Ishikawa (cell line): ENCODE results near the gene SDE2.

Experiments used
- CEBPB ChIP-seq: IDR thresholded peaks from 2 replicates; pipeline ENCODE4 v1.6.1; 2012
- CREB1 ChIP-seq: IDR thresholded peaks from 2 replicates; pipeline ENCODE4 v1.6.1; 2012; ENCODE audit warnings: low read depth
- EGR1 ChIP-seq: IDR thresholded peaks from 2 replicates; pipeline ENCODE4 v1.6.1; 2012
- EP300 ChIP-seq: IDR thresholded peaks from 2 replicates; pipeline ENCODE4 v1.6.1; 2012; ENCODE audit warnings: borderline replicate concordance
- FOXM1 ChIP-seq: IDR thresholded peaks from 2 replicates; pipeline ENCODE4 v1.6.1; 2012; ENCODE audit warnings: low read depth, borderline replicate concordance
- MAX ChIP-seq: IDR thresholded peaks from 2 replicates; pipeline ENCODE4 v1.6.1; 2012
- NFIC ChIP-seq: IDR thresholded peaks from 2 replicates; pipeline ENCODE4 v1.6.1; 2012
- RAD21 ChIP-seq: IDR thresholded peaks from 2 replicates; pipeline ENCODE4 v1.6.1; 2012; ENCODE audit warnings: low read depth
- REST ChIP-seq: IDR thresholded peaks from 2 replicates; pipeline ENCODE4 v1.6.1; 2012; ENCODE audit warnings: low read depth, mild to moderate bottlenecking
- TAF1 ChIP-seq: IDR thresholded peaks from 2 replicates; pipeline ENCODE4 v1.6.1; 2012; ENCODE audit warnings: low read depth, mild to moderate bottlenecking
- TCF12 ChIP-seq: IDR thresholded peaks from 2 replicates; pipeline ENCODE4 v1.6.1; 2012; ENCODE audit warnings: low read depth
- TEAD4 ChIP-seq: IDR thresholded peaks from 2 replicates; pipeline ENCODE4 v1.6.1; 2012
- USF1 ChIP-seq: IDR thresholded peaks from 2 replicates; pipeline ENCODE4 v1.6.1; 2012
- YY1 ChIP-seq: IDR thresholded peaks from 2 replicates; pipeline ENCODE4 v1.6.1; 2012; ENCODE audit warnings: low read depth
- ZBTB7A ChIP-seq: IDR thresholded peaks from 2 replicates; pipeline ENCODE4 v1.6.1; 2012; ENCODE audit warnings: low read depth

Gene SDE2

DNA sequence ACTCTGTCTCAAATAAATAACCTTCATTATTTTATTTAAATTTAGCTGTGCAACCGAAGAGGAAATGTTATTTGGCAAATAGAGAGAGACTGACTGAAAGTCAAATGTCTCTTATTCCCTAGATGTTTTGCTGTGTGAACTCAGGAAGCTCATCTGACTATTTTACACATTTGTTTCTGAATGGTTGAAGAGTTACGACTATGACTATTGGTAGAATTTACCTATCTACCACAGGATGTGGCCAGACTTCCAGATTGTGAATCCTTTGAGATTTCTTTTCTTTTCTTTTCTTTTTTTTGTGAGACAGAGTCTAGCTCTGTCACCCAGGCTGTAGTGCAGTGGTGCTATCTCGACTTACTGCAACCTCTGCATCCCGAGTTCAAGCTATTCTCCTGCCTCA lies 5.3 kb upstream of the SDE2 start:
- TF ChIP-seq USF1 (no peak), TAF1 (no peak), YY1 (no peak), CREB1 (no peak), CEBPB (no peak), REST (no peak), RAD21 (no peak), TCF12 (no peak), ZBTB7A (no peak)

GRCh38 chr1:226003502-226004170 lies 4.5 kb upstream of the SDE2 start:
- no peak for TF ChIP-seq TEAD4
- no peak for TF ChIP-seq CREB1
- TF ChIP-seq ZBTB7A, result no peak
- TF ChIP-seq YY1, result no peak
- TF ChIP-seq MAX, result no peak
- no peak for TF ChIP-seq REST
- TF ChIP-seq TAF1, result no peak
- TF ChIP-seq EP300, result no peak
- TF ChIP-seq USF1, result no peak
- no peak for TF ChIP-seq EGR1
- no peak for TF ChIP-seq NFIC
- TF ChIP-seq RAD21, result no peak
- TF ChIP-seq TCF12, result no peak
- TF ChIP-seq CEBPB, result no peak
- no peak for TF ChIP-seq FOXM1

DNA sequence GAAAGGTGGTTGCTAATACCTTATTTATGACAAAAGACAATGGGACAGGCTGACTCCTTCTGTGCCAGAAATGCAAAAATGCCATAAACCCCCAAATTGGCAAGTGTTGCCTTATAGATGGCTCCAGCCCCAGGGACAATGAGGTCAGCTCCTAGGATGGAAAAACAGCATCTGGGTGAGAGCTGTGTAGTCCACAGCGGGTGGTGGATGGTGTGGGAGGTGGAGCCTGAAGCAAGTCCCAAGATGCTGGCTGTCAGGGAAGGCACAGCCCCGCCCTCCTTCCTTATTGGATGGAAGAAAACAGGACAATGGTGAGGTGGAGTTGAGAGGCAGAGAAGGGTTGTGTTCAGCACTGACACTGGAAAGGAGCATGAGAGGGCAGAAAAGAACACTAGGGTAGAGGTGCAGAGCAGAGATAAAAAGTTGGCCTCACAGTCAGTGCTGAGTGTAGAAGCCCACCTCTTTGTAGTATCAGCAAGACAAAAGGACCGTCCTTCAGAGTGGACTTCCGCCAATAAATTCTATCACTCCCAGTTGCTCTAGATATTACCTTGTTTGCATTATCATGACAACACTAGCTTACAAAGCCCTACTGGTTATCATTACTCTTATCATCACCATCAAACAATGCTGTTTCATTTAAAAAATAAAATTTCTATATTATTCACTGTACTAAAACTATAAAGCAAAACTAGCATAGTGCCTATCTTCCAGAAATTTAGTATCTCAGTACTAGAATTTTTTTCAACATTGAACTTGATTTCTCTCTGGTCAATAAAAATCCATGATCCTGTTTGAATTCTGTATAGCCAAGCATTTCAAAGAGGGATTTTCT lies 3.7 kb upstream of the SDE2 start:
- TF ChIP-seq YY1, result 0 out of 2 replicates have a peak, but pooled peaks have one; percentile 8
- 0 out of 2 replicates have a peak, but pooled peaks have one; percentile 4 for TF ChIP-seq MAX
- TF ChIP-seq TCF12, result no peak

DNA sequence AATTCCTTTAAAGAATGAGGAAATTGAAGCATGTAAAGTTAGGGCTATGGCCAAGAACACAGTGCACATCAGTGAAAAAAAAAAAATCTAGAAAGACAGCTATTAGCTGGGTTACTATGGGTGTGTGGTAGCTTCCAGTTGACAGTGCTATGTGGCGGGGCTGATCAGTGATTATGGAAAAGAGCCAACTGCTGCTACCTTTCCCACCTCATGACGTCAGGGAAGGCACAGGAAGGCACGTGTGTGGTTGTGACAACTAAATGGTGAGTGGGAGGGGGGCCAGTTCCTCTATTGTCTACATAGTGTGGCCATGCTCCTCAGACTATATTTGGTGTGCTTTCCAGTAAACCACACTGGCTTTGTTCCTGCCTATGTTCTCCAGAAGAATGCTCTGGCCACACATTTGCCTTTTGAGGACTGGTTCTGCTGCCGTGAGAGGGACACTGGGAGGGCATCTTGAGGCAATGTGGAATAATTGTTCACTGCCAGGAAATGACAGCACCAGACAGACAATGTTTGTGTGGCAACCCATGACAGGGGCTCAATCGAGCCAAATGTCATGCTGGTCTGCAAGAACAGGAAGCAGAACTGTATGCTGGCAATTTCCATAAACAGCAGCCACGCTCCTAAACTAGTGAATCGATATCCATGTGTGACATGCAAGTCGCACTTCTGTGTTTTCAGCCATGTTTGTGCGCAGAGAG lies 3.0 kb upstream of the SDE2 start:
- TF ChIP-seq TAF1 (no peak), FOXM1 (no peak), USF1 (no peak), ZBTB7A (no peak), RAD21 (no peak), EGR1 (no peak), MAX (0 out of 2 replicates have a peak, but pooled peaks have one; percentile 36), YY1 (0 out of 2 replicates have a peak, but pooled peaks have one; percentile 17), CREB1 (no peak), NFIC (no peak)

- TF ChIP-seq TAF1, result no peak
These were observed 1.9 kb upstream of the SDE2 start for GRCh38 chr1:226001088-226001487.
